GM11168 (cell line): Measurements from ENCODE around the gene MMP10.

ENCODE experiments used
- in situ Hi-C: fragments of 300-500 bp; cut with MboI; formaldehyde crosslinking; loops from one replicate; pipeline ENCODE4 v1.12.0; 2022; ENCODE audit warnings: low sequenced_read_pairs; ENCODE audit not compliant: unreplicated experiment

The MMP10 gene

GRCh38 chr11:102780491-102780918, at the start of gene MMP10:
Gene MMP10 (minus strand): TSS chr11:102780628. CDS start chr11:102780591, 37 bp downstream.
- in situ Hi-C loops, result no loop called here

- in situ Hi-C loops, result no loop called here
These were observed 49.0 kb upstream of the MMP10 start for GRCh38 chr11:102829316-102830000.

GRCh38 chr11:102824556-102824955, 44.1 kb upstream of the MMP10 start:
- in situ Hi-C loops, result no loop called here

GRCh38 chr11:102819491-102819890, 39.1 kb upstream of the MMP10 start:
- in situ Hi-C loops, result no loop called here

GRCh38 chr11:102813484-102813883, 33.1 kb upstream of the MMP10 start:
- in situ Hi-C loops, result no loop called here

- in situ Hi-C loops, result no loop called here
These were observed 31.8 kb upstream of the MMP10 start for GRCh38 chr11:102812188-102812587.

- in situ Hi-C loops, result no loop called here
These were observed 30.7 kb upstream of the MMP10 start for GRCh38 chr11:102810950-102811660.

- in situ Hi-C loops, result no loop called here
These were observed 29.5 kb upstream of the MMP10 start for GRCh38 chr11:102809971-102810370.

GRCh38 chr11:102807921-102808320, 27.5 kb upstream of the MMP10 start:
- in situ Hi-C loops, result no loop called here

- in situ Hi-C loops, result no loop called here
These were observed 25.9 kb upstream of the MMP10 start for GRCh38 chr11:102806296-102806695.

- in situ Hi-C loops, result no loop called here
These were observed 21.9 kb upstream of the MMP10 start for GRCh38 chr11:102802341-102802740.

GRCh38 chr11:102800767-102801166, 20.3 kb upstream of the MMP10 start:
- in situ Hi-C loops, result no loop called here

GRCh38 chr11:102799681-102800340, 19.4 kb upstream of the MMP10 start:
- in situ Hi-C loops, result no loop called here

- in situ Hi-C loops, result no loop called here
These were observed 17.8 kb upstream of the MMP10 start, which contains the start of gene MMP1 for GRCh38 chr11:102798012-102798746. Gene MMP1 (minus strand): TSS chr11:102798160. CDS start chr11:102798092, 68 bp downstream.

- in situ Hi-C loops, result no loop called here
These were observed 14.0 kb upstream of the MMP10 start for GRCh38 chr11:102794382-102794781.

- in situ Hi-C loops, result no loop called here
These were observed 13.4 kb upstream of the MMP10 start for GRCh38 chr11:102793677-102794290.

- in situ Hi-C loops, result no loop called here
These were observed 12.2 kb upstream of the MMP10 start for GRCh38 chr11:102792604-102793003.

- in situ Hi-C loops, result no loop called here
These were observed 11.0 kb upstream of the MMP10 start for GRCh38 chr11:102791271-102792036.

- in situ Hi-C loops, result no loop called here
These were observed 8.0 kb upstream of the MMP10 start for GRCh38 chr11:102788334-102788995.
